ENCODE data around the gene FES. TPM values are rescaled to one million over a fixed set of nuclear protein-coding genes. Genes with fewer than 3 reads are reported as not detected.
A peak's percentile ranks its signal among the peaks of the same experiment; 100 is the strongest.
"Not testable (repeated sequence)": the region's sequence is repeated elsewhere in the genome, so short reads cannot be mapped to it uniquely, and the experiment has no call there.

The FES gene
- total RNA-seq, 1 donor from 2014 or later: 3.2 TPM

DNA sequence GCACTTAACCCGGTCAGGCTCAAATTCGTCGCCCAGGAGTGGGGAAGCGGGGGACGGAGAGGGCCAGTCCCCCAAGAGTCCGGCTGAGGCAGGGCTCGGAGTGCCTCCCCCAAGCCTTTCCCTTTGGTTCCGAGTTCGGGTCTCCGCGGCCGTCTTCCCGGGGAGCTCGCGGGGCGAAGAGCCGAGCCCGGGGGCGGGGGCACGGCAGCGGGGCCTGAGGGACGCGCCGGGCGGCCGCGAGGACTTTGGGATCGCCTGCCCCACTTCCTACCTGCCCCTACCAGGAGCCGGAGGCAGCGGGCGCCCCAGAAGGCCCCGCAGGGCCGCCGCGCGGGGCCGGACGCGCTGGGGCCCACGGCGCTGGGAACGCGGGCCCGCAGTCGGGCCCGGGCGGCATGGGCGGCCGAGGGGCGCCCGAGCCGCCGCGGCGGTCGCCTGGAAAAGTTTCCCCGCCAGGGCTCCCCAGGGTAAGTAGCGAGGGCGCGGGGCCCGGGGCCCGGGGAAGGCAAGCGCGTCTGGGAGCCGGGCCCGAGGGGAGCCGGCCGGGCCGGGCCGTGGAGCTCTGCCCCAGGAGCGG is 13.1 kb upstream of the FES start:
- H3K4me3 ChIP-seq (ENCODE audit: low read depth, low read length): peak overlapping the region; percentile 64
- H3K36me3 ChIP-seq (ENCODE audit: control insufficient read depth, insufficient read depth, low read length): peaks cover 1% of the 10 kb centered on the region
- FAIRE-seq (no peak), DNase-seq (ENCODE audit: low read depth) (no peak)
- no peaks in the 10 kb centered on the region for H3K27me3 ChIP-seq (ENCODE audit: control insufficient read depth, insufficient read depth, low read length)
- TF ChIP-seq, protein P1, sequence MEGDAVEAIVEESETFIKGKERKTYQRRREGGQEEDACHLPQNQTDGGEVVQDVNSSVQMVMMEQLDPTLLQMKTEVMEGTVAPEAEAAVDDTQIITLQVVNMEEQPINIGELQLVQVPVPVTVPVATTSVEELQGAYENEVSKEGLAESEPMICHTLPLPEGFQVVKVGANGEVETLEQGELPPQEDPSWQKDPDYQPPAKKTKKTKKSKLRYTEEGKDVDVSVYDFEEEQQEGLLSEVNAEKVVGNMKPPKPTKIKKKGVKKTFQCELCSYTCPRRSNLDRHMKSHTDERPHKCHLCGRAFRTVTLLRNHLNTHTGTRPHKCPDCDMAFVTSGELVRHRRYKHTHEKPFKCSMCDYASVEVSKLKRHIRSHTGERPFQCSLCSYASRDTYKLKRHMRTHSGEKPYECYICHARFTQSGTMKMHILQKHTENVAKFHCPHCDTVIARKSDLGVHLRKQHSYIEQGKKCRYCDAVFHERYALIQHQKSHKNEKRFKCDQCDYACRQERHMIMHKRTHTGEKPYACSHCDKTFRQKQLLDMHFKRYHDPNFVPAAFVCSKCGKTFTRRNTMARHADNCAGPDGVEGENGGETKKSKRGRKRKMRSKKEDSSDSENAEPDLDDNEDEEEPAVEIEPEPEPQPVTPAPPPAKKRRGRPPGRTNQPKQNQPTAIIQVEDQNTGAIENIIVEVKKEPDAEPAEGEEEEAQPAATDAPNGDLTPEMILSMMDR (IDR thresholded peaks at IDR 0.05; ENCODE audit: insufficient read depth, low read length, severe bottlenecking): no peak

GRCh38 chr15:90871716-90872485 is 12.4 kb upstream of the FES start:
- DNase-seq (ENCODE audit: low read depth) (no peak), FAIRE-seq (no peak)
- peaks cover 3% of the 10 kb centered on the region for H3K36me3 ChIP-seq (ENCODE audit: control insufficient read depth, insufficient read depth, low read length)
- peak overlapping the region; percentile 64 for H3K4me3 ChIP-seq (ENCODE audit: low read depth, low read length)
- TF ChIP-seq, protein P1 (IDR thresholded peaks at IDR 0.05; ENCODE audit: insufficient read depth, low read length, severe bottlenecking): no peak
- H3K27me3 ChIP-seq (ENCODE audit: control insufficient read depth, insufficient read depth, low read length): no peaks in the 10 kb centered on the region

GRCh38 chr15:90872486-90873184 is 11.7 kb upstream of the FES start:
- Histone ChIP-seq H3K4me3 (ENCODE audit: low read depth, low read length) (peak overlapping the region; percentile 64), H3K27me3 (ENCODE audit: control insufficient read depth, insufficient read depth, low read length) (no peaks in the 10 kb centered on the region), H3K36me3 (ENCODE audit: control insufficient read depth, insufficient read depth, low read length) (peaks cover 3% of the 10 kb centered on the region)
- FAIRE-seq (no peak), DNase-seq (ENCODE audit: low read depth) (peak; percentile 84)
- TF ChIP-seq, protein P1 (IDR thresholded peaks at IDR 0.05; ENCODE audit: insufficient read depth, low read length, severe bottlenecking): no peak

DNA sequence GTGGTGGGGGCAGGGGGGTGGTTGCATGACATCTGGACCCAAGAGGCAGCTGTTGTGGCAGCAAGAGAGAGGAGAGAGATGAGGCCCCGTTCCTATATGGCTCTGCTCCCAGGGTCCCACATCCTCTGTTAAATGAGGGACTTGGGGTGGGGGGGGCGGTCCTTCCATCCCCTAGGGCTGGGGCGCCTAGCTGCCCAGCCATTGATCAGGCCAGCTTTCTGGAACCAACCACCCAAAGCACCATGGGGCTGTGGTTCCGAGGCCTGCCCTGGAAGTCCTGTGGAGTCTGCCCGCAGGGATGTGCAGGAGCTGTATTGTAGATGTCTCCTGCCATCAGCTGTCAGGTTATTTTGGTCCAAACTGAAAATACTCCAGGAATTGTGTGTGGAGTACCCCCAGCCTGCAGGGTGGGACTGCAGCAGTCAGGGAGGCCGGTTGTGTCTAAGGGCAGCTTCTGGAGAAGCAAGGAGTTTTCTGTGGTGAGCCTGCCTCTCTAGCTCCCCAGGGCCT is 10.8 kb upstream of the FES start:
- Histone ChIP-seq H3K27me3 (ENCODE audit: control insufficient read depth, insufficient read depth, low read length) (no peaks in the 10 kb centered on the region), H3K4me3 (ENCODE audit: low read depth, low read length) (no peak overlapping the region), H3K36me3 (ENCODE audit: control insufficient read depth, insufficient read depth, low read length) (peaks cover 8% of the 10 kb centered on the region)
- TF ChIP-seq, protein P1 (IDR thresholded peaks at IDR 0.05; ENCODE audit: insufficient read depth, low read length, severe bottlenecking): no peak
- DNase-seq (ENCODE audit: low read depth): no peak
- no peak for FAIRE-seq

DNA sequence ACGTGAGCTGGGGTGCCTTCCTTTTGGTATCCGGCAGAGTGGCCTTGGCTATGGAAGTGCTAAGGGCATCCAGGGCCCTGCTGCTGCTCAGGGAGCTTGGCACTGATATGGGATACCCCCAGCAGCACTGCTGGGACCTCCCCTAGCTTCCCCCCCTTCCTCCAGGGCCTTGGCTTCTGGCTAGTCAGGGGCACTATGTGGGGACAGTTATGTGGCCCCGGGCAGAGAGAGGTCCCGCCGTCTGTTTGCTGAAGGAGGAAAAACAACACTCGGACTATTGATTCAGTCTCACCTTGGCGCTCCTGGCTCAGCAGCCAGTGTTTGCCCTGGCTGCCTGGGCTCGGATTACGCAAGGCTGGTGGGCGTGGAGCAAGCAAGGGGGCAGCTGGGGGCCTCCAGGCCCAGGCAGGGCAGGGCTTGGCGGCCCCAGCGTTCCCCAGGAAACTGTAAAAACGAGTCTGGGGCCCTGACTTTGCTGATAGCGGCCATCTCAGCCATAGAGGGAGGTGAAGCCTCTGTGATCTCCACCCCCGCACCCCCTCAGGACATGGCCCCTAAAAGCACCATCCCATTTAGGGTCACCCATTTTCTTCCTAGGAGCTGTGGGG is 10.2 kb upstream of the FES start:
- H3K27me3 ChIP-seq (ENCODE audit: control insufficient read depth, insufficient read depth, low read length): no peaks in the 10 kb centered on the region
- FAIRE-seq (no peak), DNase-seq (ENCODE audit: low read depth) (peak; percentile 22)
- TF ChIP-seq, protein P1 (IDR thresholded peaks at IDR 0.05; ENCODE audit: insufficient read depth, low read length, severe bottlenecking): no peak
- H3K4me3 ChIP-seq (ENCODE audit: low read depth, low read length): no peak overlapping the region
- peaks cover 9% of the 10 kb centered on the region for H3K36me3 ChIP-seq (ENCODE audit: control insufficient read depth, insufficient read depth, low read length)

DNA sequence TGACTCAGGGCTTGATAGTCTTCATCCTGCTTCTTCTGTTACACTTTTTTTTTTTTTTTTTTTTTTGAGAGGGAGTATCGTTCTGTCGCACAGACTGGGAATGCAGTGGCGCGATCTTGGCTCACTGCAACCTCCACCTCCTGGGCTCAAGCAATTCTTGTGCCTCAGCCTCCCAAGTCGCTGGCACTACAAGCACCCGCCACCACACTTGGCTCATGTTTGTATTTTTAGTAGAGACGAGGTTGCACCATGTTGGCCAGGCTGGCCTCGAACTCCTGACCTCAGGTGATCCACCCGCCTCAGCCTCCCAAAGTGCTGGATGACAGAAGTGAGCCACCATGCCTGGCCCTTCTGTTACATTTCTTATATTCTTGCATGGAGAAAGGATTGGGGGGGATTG is 9.3 kb upstream of the FES start:
- not testable (repeated sequence) for DNase-seq (ENCODE audit: low read depth); H3K27me3 ChIP-seq (ENCODE audit: control insufficient read depth, insufficient read depth, low read length); FAIRE-seq; H3K4me3 ChIP-seq (ENCODE audit: low read depth, low read length)
- H3K36me3 ChIP-seq (ENCODE audit: control insufficient read depth, insufficient read depth, low read length): peaks cover 16% of the 10 kb centered on the region
